Cardiac septum (tissue), 1 donor: ENCODE measurements around the gene ST3GAL3. TPM values are rescaled to one million over a fixed set of nuclear protein-coding genes. Genes with fewer than 3 reads are reported as not detected.
A peak's percentile ranks its signal among the peaks of the same experiment; 100 is the strongest.

ENCODE experiments used
- DNase-seq: peaks from one replicate; pipeline ENCODE4 v3.0.0-alpha.2; 2020; ENCODE audit warnings: low spot score
- intact Hi-C: fragments of 100-400 bp; cut with DNase I; formaldehyde crosslinking; loops from one replicate; pipeline ENCODE4 v1.14.0; 2022
- total RNA-seq: library from RNA; stranded (reverse); fragmentation: NEBNext Ultra II Directional; extraction: Animal tissue kit (Norgen Biotek cat#: 25700); gene quantifications from one replicate; pipeline ENCODE4 v1.2.1, GENCODE V29; 2021
- donor health status: DM: no; HTN: no; CAD: no.

Gene ST3GAL3
- total RNA-seq, 1 donor from 2014 or later = 30.1 TPM

DNA sequence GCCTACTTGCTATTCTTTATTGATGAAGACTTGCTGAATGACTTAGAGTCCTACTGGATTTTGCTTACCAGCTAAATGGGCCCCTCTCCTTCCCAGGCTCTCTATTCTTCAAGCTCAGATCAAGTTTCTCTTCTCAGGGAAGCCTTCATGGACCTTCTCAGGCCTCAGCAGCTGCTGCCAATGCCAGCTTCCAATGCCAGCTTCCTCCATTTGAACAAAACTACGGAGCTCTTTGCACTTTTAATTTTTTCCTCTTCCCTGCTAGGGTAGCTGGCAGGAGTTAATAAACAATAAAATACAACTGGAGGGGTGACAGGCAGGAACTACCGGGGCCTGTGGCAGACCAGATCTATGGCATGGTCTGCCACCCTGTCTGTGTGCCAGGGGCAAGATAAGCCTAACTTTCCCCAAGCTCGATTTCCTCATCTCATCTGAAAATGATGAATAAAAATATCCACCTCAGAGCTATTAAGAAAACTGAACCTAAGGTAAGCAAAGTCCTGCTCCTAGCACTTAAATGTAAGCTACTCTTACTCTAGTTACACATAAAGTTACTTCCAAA, 238.4 kb downstream of the ST3GAL3 start:
- no peak for DNase-seq
- intact Hi-C loops = loop anchor here (1.0 to 5.0 kb wide), 3 partner anchors 29 to 238 kb away; partner anchors contain the start of genes ATP6V0B, SLC6A9 and ST3GAL3

DNA sequence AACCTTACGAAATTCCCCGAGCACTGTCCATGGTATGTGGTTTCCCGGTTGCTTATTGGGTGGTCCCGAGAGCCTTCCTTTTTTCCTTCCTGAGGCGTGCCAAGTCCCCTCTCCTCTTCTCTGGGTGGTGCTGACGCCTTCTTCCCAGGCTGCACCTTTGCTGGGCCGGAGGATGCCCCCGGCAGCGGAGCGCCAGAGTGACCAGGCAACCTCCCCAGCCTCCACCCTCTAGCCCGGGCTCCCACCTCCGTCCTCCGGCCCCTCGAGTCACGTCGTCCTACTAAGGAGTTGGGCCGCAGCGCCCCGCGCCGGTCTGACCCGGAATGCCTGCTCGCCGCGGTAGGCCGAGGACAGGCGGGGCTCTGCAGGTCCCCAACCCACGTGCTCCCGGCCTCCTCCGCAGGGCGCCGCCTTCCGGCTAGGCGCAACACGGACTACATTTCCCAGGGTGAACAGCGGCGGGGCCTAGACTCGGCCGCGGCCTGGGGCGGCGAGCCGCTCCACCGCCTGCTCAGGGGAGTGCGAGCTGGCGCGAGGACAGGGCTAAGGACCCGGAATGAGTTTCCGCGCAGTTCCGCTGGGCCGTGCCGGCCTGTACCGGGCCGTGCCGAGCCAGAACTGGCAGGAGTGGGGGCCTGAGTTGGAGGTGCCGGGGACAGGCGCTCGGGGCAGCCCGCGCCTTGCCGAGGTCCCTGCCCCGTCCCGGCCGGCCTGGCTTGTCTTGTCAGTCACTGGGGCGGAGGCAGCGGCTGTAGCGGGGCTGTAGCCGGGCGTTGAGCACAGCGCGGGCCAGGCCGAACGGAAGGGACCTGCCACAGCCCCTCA, 239.1 kb downstream of the ST3GAL3 start, which contains the start of gene IPO13:
IPO13 (plus strand) TSS at position 715 of the 825 bp plus-strand sequence. CDS start 651 bp downstream, outside the sequence.
- intact Hi-C loops = loop anchor here (1.0 to 5.0 kb wide), 3 partner anchors 28 to 239 kb away; partner anchors contain the start of genes ATP6V0B, SLC6A9 and ST3GAL3
- peak; percentile 98 for DNase-seq

DNA sequence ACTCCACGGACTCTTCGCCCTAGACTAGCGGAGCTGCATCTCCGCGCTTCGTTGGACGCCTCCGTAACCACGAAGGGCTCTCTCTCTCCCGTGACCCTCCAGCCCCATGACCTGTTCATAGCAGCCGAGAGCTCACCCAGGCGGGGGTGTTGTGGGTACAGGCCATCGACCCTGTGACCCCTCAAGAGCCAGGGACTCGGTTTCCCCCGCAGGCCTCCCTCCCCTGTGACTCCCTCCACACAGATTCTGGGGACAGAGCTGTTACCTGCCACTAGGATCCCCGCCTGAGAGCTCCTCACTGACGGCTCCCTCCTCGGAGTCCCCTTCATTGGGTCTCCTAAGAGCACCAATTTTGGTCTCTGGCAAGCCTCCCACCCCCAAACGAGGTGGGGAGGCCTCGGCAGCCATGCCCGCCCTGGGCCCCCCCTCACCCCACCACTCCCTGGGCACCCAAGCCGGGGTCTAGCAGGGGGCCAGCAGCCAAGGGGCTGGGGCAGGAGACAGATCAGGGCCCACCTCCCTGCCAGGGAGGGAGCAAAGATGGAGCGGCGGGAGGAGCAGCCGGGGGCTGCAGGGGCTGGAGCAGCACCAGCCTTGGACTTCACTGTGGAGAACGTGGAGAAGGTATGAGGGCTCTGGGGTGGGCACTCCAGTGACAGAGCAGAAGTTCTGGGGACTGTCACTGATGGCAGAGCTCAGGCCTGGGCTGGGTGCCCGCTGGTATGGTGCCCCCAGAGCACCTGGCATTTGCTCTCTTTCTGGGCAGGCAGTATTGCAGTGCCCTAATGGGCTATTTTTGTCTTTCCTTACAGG, 239.9 kb downstream of the ST3GAL3 start:
- intact Hi-C loops = loop anchor here (5.0 kb wide), 2 partner anchors 85 to 240 kb away; partner anchors contain the start of genes SLC6A9 and ST3GAL3
- no peak for DNase-seq

DNA sequence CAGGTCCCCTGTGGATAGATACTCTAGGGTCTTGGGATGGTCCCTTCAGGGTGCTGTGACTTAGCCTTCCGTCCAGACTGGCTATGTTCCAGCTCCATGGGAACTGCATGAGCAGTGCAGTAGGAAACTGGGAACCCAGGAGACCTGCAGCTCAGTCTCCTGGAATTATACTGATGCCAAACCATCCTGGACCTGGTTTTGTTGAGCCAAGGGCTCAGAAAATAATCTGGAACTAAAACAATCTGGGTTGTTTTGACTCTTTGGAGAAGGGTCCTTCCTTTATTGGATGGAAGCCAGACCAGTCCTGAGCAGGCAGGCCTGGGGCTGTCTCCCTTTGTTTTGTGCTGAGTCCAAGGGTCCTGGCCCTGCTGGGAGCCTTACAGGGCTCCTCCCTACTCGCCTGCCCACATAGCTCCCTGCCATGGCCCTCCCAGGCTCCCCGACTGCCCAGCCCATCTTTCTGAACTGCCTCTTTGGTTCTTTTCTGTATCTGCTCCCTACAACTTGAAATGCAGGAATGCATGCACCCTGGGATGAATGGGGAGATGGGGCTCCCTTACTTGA, 240.6 kb downstream of the ST3GAL3 start:
- intact Hi-C loops = loop anchor here (5.0 kb wide), 2 partner anchors 84 to 241 kb away; partner anchors contain the start of genes SLC6A9 and ST3GAL3

DNA sequence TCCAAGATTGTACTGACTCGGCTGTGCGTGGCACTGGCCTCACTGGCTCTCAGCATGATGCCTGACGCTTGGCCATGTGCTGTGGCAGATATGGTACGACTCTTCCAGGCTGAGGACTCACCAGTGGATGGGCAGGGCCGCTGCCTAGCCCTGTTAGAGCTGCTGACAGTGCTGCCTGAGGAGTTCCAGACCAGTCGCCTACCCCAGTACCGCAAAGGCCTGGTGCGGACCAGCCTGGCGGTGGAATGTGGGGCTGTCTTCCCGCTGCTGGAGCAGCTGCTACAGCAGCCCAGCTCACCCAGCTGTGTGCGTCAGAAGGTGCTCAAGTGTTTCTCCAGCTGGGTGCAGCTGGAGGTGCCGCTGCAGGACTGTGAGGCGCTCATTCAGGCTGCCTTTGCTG, 242.3 kb downstream of the ST3GAL3 start:
- intact Hi-C loops = loop anchor here (5.0 kb wide), 2 partner anchors 83 to 242 kb away; partner anchors contain the start of genes SLC6A9 and ST3GAL3

More for the DNA sequence above, 240.6 kb downstream of the ST3GAL3 start:
- no peak for DNase-seq

DNA sequence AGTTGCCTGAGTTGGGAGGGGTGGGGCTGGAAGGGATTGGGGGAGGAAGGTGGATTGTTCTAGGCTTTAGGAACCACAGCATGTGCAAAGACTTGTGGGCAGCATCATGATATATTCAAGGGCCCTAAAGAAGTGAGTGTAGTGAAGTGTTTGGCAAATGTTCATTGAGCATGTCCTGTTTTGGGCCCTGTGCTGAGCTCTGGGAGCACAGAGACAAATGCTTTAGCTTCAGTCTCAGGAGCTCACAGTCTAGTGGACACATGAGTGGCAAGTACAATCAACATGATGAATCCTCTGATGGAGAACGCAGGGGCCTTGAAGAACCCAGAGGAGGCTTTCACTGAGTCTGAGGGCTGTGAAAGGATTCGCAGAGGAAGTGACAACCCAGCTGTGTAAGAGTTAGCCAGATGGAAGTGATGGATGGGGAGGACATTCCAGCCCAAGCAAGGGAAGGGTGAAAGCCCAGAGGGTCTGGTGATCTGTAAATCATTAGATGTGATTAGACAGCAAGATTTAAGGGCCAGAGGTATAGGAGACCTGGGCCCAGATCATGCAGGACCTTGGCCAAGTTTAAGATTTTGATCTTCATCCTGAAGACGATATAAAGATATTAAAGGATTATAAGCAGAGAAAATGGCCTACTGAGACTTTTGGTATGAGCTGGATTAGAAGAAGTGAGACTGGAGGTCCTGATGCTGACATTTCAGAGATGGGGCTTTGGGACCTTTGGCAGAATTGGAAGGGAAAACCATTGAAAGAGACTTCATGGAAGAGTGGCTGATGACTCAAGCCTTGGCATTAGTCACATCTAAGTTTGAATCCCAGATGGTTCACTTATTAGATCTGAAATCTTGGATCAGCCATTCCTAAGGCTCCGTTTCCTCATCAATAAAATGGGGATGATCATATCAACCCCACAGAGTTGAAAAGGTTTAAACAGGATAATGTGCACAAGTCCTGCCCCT, 244.0 kb downstream of the ST3GAL3 start:
- no peak for DNase-seq
- intact Hi-C loops = no loop called here

More for the DNA sequence above, 242.3 kb downstream of the ST3GAL3 start:
- no peak for DNase-seq

DNA sequence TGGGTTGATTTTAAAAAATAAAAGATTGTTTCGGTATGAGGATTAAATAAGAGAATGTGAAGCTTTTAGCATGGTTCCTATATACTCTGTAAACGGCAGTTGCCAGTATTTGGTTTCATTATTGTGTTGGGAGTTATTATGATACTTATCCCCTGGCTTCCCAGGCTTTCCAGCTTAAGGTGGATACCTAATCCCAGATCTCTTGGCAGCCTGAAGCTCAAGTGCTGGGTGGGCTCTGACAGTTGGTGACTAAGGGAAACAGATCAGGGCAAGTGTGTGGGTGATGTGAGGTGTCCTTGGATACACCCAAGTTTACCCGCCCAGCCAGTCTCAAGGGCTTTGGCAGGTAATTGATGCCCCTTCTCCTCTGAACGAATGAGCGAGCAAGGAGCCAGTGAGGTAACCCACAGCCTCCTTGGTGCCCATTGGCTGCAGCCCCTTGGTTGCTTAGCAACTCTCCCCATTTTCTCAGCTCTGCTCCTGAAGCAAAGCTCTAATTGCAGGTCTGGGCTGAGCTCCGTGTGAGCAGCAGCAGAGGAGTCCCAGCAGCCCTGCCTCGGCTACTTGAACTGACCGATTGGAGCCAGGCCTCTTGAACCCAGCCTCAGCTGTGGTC, 245.5 kb downstream of the ST3GAL3 start:
- DNase-seq = no peak
- intact Hi-C loops = no loop called here

DNA sequence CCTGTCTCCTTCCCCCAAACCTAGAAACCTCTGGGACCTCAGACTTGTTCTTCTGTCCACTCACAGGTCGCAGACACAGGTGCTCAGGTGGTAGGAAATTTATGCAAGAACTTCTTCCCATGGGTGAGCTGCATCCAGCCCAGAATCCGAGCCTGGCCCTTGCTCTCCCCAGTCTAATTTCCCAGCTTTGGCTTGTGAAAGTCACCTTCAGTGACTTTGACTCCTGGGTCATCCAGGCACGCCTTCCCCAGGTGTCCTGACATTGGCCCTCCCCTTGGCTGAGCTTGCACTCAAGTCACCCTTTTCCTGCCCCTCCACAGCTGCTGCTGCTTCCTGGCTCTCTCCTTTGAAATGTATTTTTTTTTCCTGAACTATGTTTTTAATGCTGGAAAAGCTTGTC, 246.0 kb downstream of the ST3GAL3 start:
- intact Hi-C loops = no loop called here
- no peak for DNase-seq

DNA sequence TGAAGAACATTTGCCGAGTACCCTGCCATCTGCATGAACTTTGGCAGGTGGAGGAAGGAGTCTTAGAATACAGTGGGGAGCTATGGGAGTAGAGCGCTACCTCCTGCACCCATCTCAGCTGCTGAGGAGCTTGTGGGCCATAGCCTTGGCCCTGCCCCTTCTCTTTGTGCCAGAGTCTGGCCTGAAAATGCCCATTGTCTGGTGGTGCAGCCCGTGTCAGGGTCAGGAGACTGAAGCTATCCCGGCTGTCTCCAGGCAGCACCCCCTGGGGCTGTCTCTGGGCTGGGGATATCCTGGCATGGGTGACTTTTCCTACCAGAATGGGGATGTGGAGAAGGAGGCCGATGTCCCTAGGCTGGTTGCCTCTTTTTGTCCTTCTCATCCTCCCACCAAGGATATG, 246.7 kb downstream of the ST3GAL3 start:
- intact Hi-C loops = no loop called here
- DNase-seq = no peak

DNA sequence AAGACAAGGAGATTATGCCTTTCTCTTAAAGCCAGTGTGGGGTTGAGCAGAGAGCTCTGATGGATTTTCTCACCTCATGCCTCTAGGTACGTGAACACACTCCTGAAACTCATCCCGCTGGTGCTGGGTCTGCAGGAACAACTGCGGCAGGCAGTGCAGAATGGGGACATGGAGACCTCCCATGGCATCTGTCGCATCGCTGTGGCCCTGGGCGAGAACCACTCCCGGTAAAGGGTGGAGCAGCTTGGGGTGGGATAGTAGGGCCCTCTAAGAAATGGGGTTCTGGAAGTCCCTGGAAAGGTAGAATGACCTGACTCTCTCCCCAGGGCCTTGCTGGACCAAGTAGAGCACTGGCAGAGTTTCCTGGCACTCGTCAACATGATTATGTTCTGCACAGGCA, 248.9 kb downstream of the ST3GAL3 start:
- intact Hi-C loops = no loop called here
- no peak for DNase-seq

DNA sequence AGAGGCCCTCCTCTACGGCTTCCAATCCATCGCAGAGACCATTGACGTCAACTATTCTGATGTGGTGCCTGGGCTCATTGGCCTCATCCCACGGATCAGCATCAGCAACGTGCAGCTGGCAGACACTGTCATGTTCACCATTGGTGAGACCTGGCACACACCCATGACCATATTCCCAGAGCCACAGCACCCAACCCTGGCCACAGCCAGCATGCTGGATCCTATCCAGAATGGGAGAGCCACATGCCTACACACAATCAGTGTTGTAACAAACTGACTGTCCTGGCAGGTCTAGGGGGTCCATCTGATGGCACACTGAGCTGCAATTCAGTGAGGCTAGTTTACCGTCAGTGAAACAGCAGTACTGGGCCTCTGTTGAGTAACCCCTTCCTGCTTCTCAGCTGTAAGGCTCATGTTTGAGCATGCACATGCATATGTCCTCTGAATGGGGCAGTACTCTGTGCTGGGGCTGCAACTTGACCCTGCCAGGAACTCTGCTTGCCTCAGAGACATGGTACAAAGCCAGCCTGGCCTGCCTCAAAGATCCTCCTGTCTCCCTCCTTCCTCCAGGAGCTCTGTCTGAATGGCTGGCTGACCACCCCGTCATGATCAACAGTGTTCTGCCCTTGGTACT, 250.2 kb downstream of the ST3GAL3 start:
- intact Hi-C loops = no loop called here
- DNase-seq = no peak

DNA sequence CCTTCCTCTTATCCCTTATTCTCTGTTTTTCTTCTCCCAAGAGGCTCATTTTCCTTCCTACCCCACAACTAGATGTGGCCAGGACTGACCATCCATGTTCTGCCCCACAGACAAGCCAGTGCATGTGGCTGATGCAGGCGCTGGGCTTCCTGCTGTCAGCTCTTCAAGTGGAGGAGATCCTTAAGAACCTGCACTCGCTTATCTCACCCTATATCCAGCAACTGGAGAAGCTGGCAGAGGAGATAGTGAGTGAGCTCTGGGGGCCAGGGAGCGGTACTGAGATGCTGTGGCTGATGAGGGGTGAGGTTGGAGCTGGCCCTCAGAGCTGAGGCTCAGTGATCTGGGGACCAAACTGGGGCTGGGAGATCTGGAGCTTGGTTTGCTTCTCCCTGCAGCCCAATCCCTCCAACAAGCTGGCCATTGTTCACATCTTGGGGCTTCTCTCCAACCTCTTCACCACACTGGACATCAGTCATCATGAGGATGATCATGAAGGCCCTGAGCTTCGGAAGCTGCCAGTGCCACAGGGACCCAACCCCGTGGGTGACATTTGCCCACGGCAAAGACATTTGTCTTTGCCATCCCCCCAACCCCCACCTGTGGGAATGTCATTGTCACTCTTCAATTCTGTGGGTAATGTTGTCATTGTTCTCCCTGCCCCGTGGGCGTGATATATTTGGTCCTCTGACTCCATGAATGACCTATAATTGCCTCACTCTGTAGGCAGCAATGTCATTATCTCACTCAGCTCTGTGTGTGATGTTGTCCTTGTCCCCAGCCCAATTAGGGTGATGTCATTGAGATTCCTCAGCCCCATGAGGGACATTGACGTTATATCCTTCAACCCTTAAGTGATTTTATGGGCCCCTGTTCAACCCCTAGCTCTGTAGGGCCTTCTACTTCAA, 251.3 kb downstream of the ST3GAL3 start:
- intact Hi-C loops = no loop called here
- DNase-seq = no peak

DNA sequence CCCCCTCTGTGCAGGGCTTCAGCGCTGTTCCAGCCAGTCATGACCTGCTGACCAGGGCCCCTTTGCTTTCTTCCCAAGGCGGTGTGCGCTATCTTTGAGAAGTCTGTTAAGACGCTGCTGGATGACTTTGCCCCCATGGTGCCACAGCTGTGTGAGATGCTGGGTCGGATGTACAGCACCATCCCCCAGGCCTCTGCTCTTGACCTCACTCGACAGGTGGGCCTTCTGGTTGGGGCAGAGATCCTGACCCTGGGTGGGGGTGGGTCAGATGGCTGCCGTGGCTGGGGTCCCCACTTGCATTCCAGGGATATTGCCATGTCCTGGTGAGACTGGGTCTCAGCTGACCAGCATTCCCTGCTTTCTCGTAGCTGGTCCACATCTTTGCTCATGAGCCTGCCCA, 253.5 kb downstream of the ST3GAL3 start:
- intact Hi-C loops = no loop called here

DNA sequence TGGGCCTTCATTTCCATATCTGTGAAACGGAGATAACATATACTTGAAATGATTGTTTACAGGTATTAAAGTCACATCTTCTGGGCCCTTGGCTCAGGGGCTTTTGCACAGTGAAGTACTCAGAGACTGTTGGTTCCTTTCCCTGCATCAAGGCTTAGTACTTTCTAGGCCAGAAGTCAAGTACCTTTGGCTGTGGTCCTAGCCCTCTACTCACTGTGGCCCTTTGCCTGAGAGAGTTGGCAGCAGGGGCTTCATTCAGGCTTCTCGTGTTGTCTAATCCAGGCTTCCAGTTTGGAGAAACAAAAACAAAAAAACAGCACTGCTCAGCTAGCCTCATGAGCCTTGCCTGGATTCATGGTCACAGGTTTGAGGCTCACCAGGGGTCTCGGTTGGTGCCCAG, 254.4 kb downstream of the ST3GAL3 start:
- no peak for DNase-seq
- intact Hi-C loops = no loop called here

More for the DNA sequence above, 253.5 kb downstream of the ST3GAL3 start:
- no peak for DNase-seq

DNA sequence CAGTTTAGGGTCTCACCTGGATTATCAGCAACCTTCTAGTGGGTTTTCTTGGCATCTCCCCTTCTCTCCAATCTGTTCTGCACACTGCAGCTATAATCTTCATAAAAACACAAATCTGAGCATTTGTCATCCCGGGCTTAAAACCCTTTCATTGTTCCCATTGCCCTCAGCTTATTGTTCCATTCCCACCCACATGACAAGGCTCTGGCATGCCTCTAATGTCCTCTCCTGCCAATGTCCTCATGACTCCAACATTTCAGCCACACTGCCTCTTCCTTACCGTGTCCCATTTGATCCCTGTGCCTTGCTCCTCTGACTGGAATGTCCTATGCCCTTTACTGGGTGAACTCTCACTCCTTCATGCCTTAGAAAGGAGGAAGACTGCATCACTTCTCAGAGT, 255.0 kb downstream of the ST3GAL3 start:
- DNase-seq = no peak
- intact Hi-C loops = no loop called here

DNA sequence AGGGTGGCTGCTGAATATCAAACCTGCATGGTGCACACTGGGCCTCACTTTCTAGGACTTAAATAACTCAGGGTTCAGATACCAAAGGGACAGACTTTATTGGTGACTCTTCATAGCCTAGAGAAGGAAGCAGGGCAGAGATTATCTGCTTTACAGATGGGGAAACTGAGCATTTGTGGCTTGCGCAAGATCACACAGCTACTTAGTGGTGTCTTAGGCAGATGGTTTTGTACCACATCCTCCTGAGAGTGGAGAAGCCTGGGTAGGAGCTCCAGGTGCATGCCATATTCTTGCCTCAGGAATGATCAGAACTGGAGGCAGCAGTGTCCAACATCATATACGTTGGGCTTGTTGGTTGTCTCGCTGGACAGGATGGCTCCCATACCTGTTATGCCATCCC, 255.7 kb downstream of the ST3GAL3 start:
- intact Hi-C loops = no loop called here
- DNase-seq = no peak
